ENCODE results near the gene CPT1B. TPM values are rescaled to one million over a fixed set of nuclear protein-coding genes. Genes with fewer than 3 reads are reported as not detected.
A peak's percentile ranks its signal among the peaks of the same experiment; 100 is the strongest.

Gene CPT1B
- total and polyA plus RNA-seq, 2 of the 4 experiments (the other 2 are of a cell fraction), result 0.36 to 1.8 TPM

DNA sequence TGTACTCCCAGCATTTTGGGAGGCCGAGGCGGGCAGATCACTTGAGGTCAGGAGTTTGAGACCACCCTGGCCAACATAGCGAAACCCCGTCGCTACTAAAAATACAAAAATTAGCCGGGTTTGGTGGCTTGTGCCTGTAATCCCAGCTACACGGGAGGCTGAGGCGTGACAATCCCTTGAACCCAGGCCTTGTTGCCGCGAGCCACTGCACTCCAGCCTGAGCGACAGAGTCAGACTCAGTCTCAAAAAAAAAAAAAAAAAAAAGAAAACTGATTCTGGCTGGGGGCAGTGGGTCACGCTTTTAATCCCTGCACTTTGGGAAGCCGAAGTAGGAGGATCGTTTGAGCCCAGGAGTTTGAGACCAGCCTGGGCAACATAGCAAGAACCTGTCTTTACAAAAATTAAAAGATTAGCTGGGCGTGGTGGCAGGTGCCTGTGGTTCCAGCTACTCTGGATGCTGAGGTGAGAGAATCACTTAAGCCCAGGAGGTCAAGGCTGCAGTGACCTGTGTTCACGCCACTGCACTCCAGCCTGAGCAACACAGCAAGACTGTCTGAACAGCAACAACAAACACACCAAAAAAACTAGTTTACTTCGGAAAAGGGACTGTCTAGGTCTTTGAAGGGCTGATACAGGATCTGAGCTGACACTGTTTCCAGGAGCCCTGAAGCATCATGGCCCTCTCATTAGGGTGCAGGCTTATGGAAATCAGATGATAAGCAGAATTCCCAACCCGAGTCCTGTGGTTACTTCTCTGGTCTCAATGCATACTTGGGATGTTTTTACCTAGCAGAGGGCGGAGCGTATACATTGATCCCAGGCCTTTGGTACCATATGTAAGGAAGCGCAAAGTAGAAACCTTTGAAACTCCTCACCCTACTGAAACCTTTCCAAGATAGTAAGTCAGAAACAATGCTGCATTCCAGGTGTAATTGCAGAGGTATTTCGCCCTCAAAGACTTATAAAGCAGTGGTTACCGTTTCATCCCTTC, 6.2 kb upstream of the CPT1B start (continued):
- TF ChIP-seq SMC3 (IDR thresholded peaks at IDR 0.05; ENCODE audit: low read depth, low read length), result no peak

DNA sequence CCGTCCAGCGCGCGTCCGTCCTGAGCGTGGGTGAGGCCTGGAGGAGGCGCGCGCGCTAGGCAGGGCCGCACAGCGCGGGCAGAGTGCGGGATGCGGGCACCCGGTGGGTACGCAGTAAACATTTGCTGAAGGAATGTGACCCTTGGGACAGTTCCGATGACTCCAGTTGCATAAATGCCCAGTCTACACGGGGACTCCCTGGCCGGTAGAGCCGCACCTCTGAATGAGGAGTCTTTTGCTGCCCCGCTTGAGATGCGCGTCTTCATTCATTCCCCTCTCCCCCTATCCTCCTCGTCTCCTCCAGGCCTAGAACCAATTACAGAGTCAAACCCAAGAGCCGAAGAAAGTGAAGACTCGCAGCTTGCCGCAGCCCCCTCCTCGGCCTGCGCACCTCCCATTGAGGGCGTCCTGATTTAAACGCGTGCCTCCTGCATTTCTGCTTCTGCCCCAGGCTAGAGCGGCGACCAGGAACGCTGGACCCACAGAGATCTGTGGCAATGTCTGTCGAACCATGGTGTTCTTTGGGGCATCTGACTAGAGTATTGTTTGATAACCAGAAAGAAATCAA, 5.2 kb upstream of the CPT1B start:
- peak overlapping the region; percentile 96 for H3K4me2 ChIP-seq (ENCODE audit: low read depth, low read length)
- CTCF ChIA-PET, result interaction anchor here (1.6 kb wide), 1 partner anchor 58 kb away, joined by 5 read pairs; the partner anchor contains the start of gene SCO2
- H3K18ac ChIP-seq (ENCODE audit: low read depth, low read length), result no peak overlapping the region
- H3K9me1 ChIP-seq (ENCODE audit: insufficient read depth, low read length), result peaks cover 28% of the 10 kb centered on the region
- TF ChIP-seq, protein P1, sequence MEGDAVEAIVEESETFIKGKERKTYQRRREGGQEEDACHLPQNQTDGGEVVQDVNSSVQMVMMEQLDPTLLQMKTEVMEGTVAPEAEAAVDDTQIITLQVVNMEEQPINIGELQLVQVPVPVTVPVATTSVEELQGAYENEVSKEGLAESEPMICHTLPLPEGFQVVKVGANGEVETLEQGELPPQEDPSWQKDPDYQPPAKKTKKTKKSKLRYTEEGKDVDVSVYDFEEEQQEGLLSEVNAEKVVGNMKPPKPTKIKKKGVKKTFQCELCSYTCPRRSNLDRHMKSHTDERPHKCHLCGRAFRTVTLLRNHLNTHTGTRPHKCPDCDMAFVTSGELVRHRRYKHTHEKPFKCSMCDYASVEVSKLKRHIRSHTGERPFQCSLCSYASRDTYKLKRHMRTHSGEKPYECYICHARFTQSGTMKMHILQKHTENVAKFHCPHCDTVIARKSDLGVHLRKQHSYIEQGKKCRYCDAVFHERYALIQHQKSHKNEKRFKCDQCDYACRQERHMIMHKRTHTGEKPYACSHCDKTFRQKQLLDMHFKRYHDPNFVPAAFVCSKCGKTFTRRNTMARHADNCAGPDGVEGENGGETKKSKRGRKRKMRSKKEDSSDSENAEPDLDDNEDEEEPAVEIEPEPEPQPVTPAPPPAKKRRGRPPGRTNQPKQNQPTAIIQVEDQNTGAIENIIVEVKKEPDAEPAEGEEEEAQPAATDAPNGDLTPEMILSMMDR (conservative IDR thresholded peaks at IDR 0.05; ENCODE audit: low read depth, low read length), result no peak
- H2AK5ac ChIP-seq (ENCODE audit: low read depth, low read length), result peak overlapping the region; percentile 44
- in situ Hi-C loops (cut with MboI; ENCODE audit: low sequenced_read_pairs), result no loop called here
- peak overlapping the region; percentile 26 to 46; a peak in 2 of 4 replicates for H4K8ac ChIP-seq (ENCODE audit: low read depth in 2 of 2, low read length in 2 of 2)
- H2BK20ac ChIP-seq (ENCODE audit: low read depth, low read length), result no peak overlapping the region
- peak overlapping the region; percentile 55; the same call in 1 of the 2 replicates for H3K27ac ChIP-seq (ENCODE audit: insufficient read depth, low read length)
- BruUV-seq (replicated peaks), result no TSS peak
- H3K23ac ChIP-seq (ENCODE audit: low read depth, low read length), result peak overlapping the region; percentile 96
- no peak overlapping the region; the same call in 1 of the 2 replicates for H3K56ac ChIP-seq (ENCODE audit: extremely low read depth, insufficient read depth, low read length)
- intact Hi-C loops (cut with micrococcal nuclease), result loop anchor here (2.0 to 5.0 kb wide), 3 partner anchors 45 to 56 kb away; partner anchors contain the start of genes ARSA and SCO2
- H4K5ac ChIP-seq (ENCODE audit: low read depth, low read length), result no peak overlapping the region
- peaks cover 18 to 39% of the 10 kb centered on the region in 2 experiments for H3K79me1 ChIP-seq (ENCODE audit: low read depth in 1 of 2, low read length in 2 of 2)
- H3K4me3 ChIP-seq (ENCODE audit: insufficient read depth, low read depth, low read length), result peak overlapping the region; percentile 80
- WGBS, 2 experiments (ENCODE audit: extremely low coverage in 2 of 2, insufficient read length in 1 of 2), result 0% methylated on average over 10 of the region's 37 CpGs; no CpG with 5 or more reads in 1 of the 2 experiments
- H2AK9ac ChIP-seq (replicated peaks; ENCODE audit: low read depth, low read length, poor library complexity), result peak overlapping the region; percentile 93
- no peaks in the 10 kb centered on the region for H3K27me3 ChIP-seq (ENCODE audit: control insufficient read depth, insufficient read depth, low read length)
- no peak for DNase-seq
- H4K20me1 ChIP-seq (ENCODE audit: insufficient read depth, low read length), result no peaks in the 10 kb centered on the region; the same call in 1 of the 2 replicates
- dilution Hi-C loops (cut with HindIII; ENCODE audit: low sequenced_read_pairs, unreplicated experiment), result no loop called here
- H2BK120ac ChIP-seq (ENCODE audit: low read depth, low read length), result no peak overlapping the region
- H2BK5ac ChIP-seq (ENCODE audit: low read depth, low read length, poor library complexity, severe bottlenecking), result no peak overlapping the region
- peaks cover 4% of the 10 kb centered on the region; the same call in 1 of the 2 replicates for H3K36me3 ChIP-seq (ENCODE audit: control insufficient read depth, insufficient read depth, low read length)
- peak overlapping the region; percentile 96 for H2AFZ ChIP-seq (replicated peaks; ENCODE audit: low read length, poor library complexity)
- H3K14ac ChIP-seq (replicated peaks; ENCODE audit: low read depth, low read length), result peak overlapping the region; percentile 88
- peak overlapping the region; percentile 85 for H3K9ac ChIP-seq (ENCODE audit: low read depth, low read length)
- ATAC-seq (ENCODE audit: low read depth), result peak; percentile 22
- H3K4me1 ChIP-seq (ENCODE audit: control insufficient read depth, insufficient read depth, low read length), result peaks cover 14% of the 10 kb centered on the region
- H4K91ac ChIP-seq (ENCODE audit: insufficient read depth, low read depth, low read length), result no peak overlapping the region
- H2BK15ac ChIP-seq (ENCODE audit: low read depth, low read length), result no peak overlapping the region
- H3K4ac ChIP-seq (ENCODE audit: low read depth, low read length), result peak overlapping the region; percentile 71
- POLR2A ChIA-PET (ENCODE audit: unreplicated experiment), result interaction anchor here (1.6 kb wide), 1 partner anchor 10 kb away, joined by 3 read pairs; no protein-coding TSS in a partner anchor
- H3K9me3 ChIP-seq (ENCODE audit: control insufficient read depth, insufficient read depth, low read length), result no peaks in the 10 kb centered on the region

Data from IMR-90 (cell line).